Stimulated activated CD8-positive, alpha-beta memory T cell treated with anti-CD3 and anti-CD28 coated beads, Interleukin-7, amount 100 ng/mL, for 48 hours (primary cell): ENCODE measurements around the gene B4GALT1.
"Not testable (repeated sequence)": the region's sequence is repeated elsewhere in the genome, so short reads cannot be mapped to it uniquely, and the experiment has no call there.

Source experiments
- DNase-seq, 2 donors: peaks; one replicate each; pipeline ENCODE4 v3.0.0-alpha.2; 2020; ENCODE audit warnings: low read depth in 1 of 2; ENCODE audit errors: extremely low read depth in 1 of 2

B4GALT1 gene

GRCh38 chr9:33185406-33185805 is 18.3 kb upstream of the B4GALT1 start:
- DNase-seq, result no peak

GRCh38 chr9:33184963-33185362 is 17.8 kb upstream of the B4GALT1 start:
- DNase-seq, result no peak

GRCh38 chr9:33182519-33182918 is 15.4 kb upstream of the B4GALT1 start:
- DNase-seq, result no peak

- DNase-seq, result no peak
Measured at GRCh38 chr9:33180526-33181184, 13.5 kb upstream of the B4GALT1 start.

- DNase-seq, result no peak
Measured at GRCh38 chr9:33178972-33179697, 12.0 kb upstream of the B4GALT1 start.

GRCh38 chr9:33177639-33178038 is 10.5 kb upstream of the B4GALT1 start:
- no peak for DNase-seq

GRCh38 chr9:33177086-33177485 is 9.9 kb upstream of the B4GALT1 start:
- DNase-seq, result no peak

- DNase-seq, result no peak
Measured at GRCh38 chr9:33175649-33176325, 8.7 kb upstream of the B4GALT1 start.

- DNase-seq, result no peak
Measured at GRCh38 chr9:33172256-33173238, 5.4 kb upstream of the B4GALT1 start.

GRCh38 chr9:33170464-33171415 is 3.6 kb upstream of the B4GALT1 start:
- no peak for DNase-seq

- no peak for DNase-seq
Measured at GRCh38 chr9:33168941-33169544, 1.9 kb upstream of the B4GALT1 start.

- no peak for DNase-seq
Measured at GRCh38 chr9:33167972-33168461, 881 bp upstream of the B4GALT1 start.

- no peak for DNase-seq
Measured at GRCh38 chr9:33166231-33167083, 679 bp downstream of the B4GALT1 start.

- no peak for DNase-seq
Measured at GRCh38 chr9:33165263-33166151, 1.6 kb downstream of the B4GALT1 start.

GRCh38 chr9:33164921-33165262 is 2.2 kb downstream of the B4GALT1 start:
- not testable (repeated sequence) for DNase-seq

- no peak for DNase-seq
Measured at GRCh38 chr9:33164138-33164809, 2.9 kb downstream of the B4GALT1 start.
